ENCODE results near the gene SFMBT2.

GRCh38 chr10:7171825-7172224, 239.0 kb downstream of the SFMBT2 start:
- TF ChIP-seq CTCF (IDR thresholded peaks at IDR 0.05): no peak
- no peak for TF ChIP-seq POLR2A (IDR thresholded peaks at IDR 0.05)

Data from right lobe of liver (tissue), 4 donors.